CD14-positive monocyte (primary cell): ENCODE results near the gene IFIT1. TPM values are rescaled to one million over a fixed set of nuclear protein-coding genes. Genes with fewer than 3 reads are reported as not detected.

ENCODE experiments used
- DNase-seq, 3 donors: peaks; one replicate each; pipeline ENCODE4 v3.0.0-alpha.2; 2011 to 2022
- H2AFZ ChIP-seq: 2 replicates; pipeline ENCODE4 v1.6.0; 2012; ENCODE audit warnings: mild to moderate bottlenecking, low read depth, low read length, inconsistent platforms; ENCODE audit not compliant: insufficient read depth, poor library complexity, severe bottlenecking
- H3K27ac ChIP-seq, 2 donors: 1 replicate in 1 of 2; 2 replicates in 1 of 2; pipeline ENCODE4 v1.5.1; 2012 to 2013; ENCODE audit warnings: low read length in 2 of 2, control low read depth in 1 of 2, inconsistent platforms in 1 of 2, low read depth in 1 of 2, mild to moderate bottlenecking in 1 of 2
- H3K27me3 ChIP-seq, 2 donors: one replicate each; pipeline versions ENCODE4 v1.6.0 to v1.6.1; 2011 to 2013; ENCODE audit warnings: low read length in 2 of 2; ENCODE audit not compliant: control insufficient read depth in 2 of 2, insufficient read depth in 2 of 2
- H3K36me3 ChIP-seq, 2 donors: replicated peaks in 1 of 2; 1 replicate in 1 of 2; 2 replicates in 1 of 2; pipeline versions ENCODE4 v1.5.1 to v1.6.1; 2012 to 2013; ENCODE audit warnings: low read length in 2 of 2, control low read depth in 1 of 2, inconsistent platforms in 1 of 2, mild to moderate bottlenecking in 1 of 2; ENCODE audit not compliant: insufficient read depth in 2 of 2, control insufficient read depth in 1 of 2
- H3K4me1 ChIP-seq, 2 donors: 1 replicate in 1 of 2; 2 replicates in 1 of 2; pipeline versions ENCODE4 v1.5.1 to v1.6.1; 2012 to 2013; ENCODE audit warnings: low read length in 2 of 2, control low read depth in 1 of 2, inconsistent platforms in 1 of 2, mild to moderate bottlenecking in 1 of 2, moderate library complexity in 1 of 2; ENCODE audit not compliant: insufficient read depth in 2 of 2, control insufficient read depth in 1 of 2
- H3K4me2 ChIP-seq: replicated peaks from 2 replicates; pipeline ENCODE3; 2012; ENCODE audit warnings: low read length, moderate library complexity, mild to moderate bottlenecking; ENCODE audit not compliant: poor library complexity, severe bottlenecking; ENCODE audit errors: extremely low read depth
- H3K4me3 ChIP-seq, 3 experiments: fragments of 200-600 bp in 1 of 3; sonication (generic) in 1 of 3; replicated peaks in 1 of 3; 1 replicate in 2 of 3; 2 replicates in 1 of 3; pipeline ENCODE4 v1.5.1; 2011 to 2013; ENCODE audit warnings: low read length in 3 of 3, mild to moderate bottlenecking in 3 of 3, control low read depth in 2 of 3, low read depth in 2 of 3, inconsistent platforms in 1 of 3, moderate library complexity in 1 of 3
- H3K79me2 ChIP-seq: 2 replicates; pipeline ENCODE4 v1.6.0; 2012; ENCODE audit warnings: mild to moderate bottlenecking, control low read depth, inconsistent platforms, low read length, moderate library complexity; ENCODE audit not compliant: insufficient read depth
- H3K9ac ChIP-seq: 2 replicates; pipeline ENCODE4 v1.6.0; 2017; ENCODE audit warnings: low read length, mild to moderate bottlenecking; ENCODE audit not compliant: insufficient read depth, poor library complexity, severe bottlenecking
- H3K9me3 ChIP-seq, 2 donors: replicated peaks in 1 of 2; 1 replicate in 1 of 2; 2 replicates in 1 of 2; pipeline versions ENCODE4 v1.5.1 to v1.6.1; 2012 to 2013; ENCODE audit warnings: low read length in 2 of 2, control low read depth in 1 of 2; ENCODE audit not compliant: control insufficient read depth in 1 of 2, insufficient read depth in 1 of 2
- H4K20me1 ChIP-seq: 2 replicates; pipeline ENCODE4 v1.6.0; 2012; ENCODE audit warnings: mild to moderate bottlenecking, low read length, control low read depth, moderate library complexity; ENCODE audit not compliant: insufficient read depth
- H3K27ac Mint-ChIP-seq, 7 donors: one replicate each; pipeline ENCODE4 v1.8.0; 2020; ENCODE audit warnings: mild to moderate bottlenecking in 7 of 7, mixed read lengths in 7 of 7, moderate library complexity in 6 of 7, inconsistent platforms in 2 of 7
- H3K27me3 Mint-ChIP-seq, 3 donors: one replicate each; pipeline ENCODE4 v1.8.0; 2021 to 2022; ENCODE audit warnings: low read depth in 3 of 3, mild to moderate bottlenecking in 3 of 3, mixed read lengths in 3 of 3, moderate library complexity in 3 of 3, inconsistent platforms in 1 of 3
- H3K36me3 Mint-ChIP-seq, 2 donors: one replicate each; pipeline ENCODE4 v1.8.0; 2020; ENCODE audit warnings: mixed read lengths in 2 of 2, inconsistent platforms in 1 of 2, mild to moderate bottlenecking in 1 of 2
- H3K4me1 Mint-ChIP-seq: one replicate; pipeline ENCODE4 v1.8.0; 2020; ENCODE audit warnings: mild to moderate bottlenecking, mixed read lengths
- H3K4me3 Mint-ChIP-seq, 2 donors: one replicate each; pipeline ENCODE4 v1.8.0; 2020; ENCODE audit warnings: mild to moderate bottlenecking in 2 of 2, mixed read lengths in 2 of 2, moderate library complexity in 1 of 2
- H3K9me3 Mint-ChIP-seq, 7 donors: one replicate each; pipeline ENCODE4 v1.8.0; 2020 to 2022; ENCODE audit warnings: mixed read lengths in 7 of 7, mild to moderate bottlenecking in 6 of 7, moderate library complexity in 6 of 7, inconsistent platforms in 2 of 7
- WGBS: methylation state at CpG from one replicate; pipeline ENCODE4 v1.1.5; 2013; ENCODE audit warnings: missing lambda C conversion rate; ENCODE audit not compliant: insufficient coverage; 5-methylcytosine and 5-hydroxymethylcytosine counted together
- intact Hi-C, 2 donors: fragments of 100-400 bp; cut with micrococcal nuclease; formaldehyde crosslinking; loops; one replicate each; pipeline versions ENCODE4 v1.15.0 to v1.15.1; 2023
- polyA plus RNA-seq, 3 donors: library from polyadenylated mRNA; depleted of rRNA in 1 of 3; unstranded in 2 of 3; stranded (reverse) in 1 of 3; fragments of 300-500 nt in 2 of 3; fragments of >200 nt in 1 of 3; fragmentation: Illumina TruSeq in 2 of 3; gene quantifications; 1 replicate in 2 of 3; 2 replicates in 1 of 3; pipeline ENCODE4 v1.2.3, GENCODE V29; 2012 to 2021
- TF ChIP-seq, protein P1 (sequence below): fragments of 200-600 bp; IDR thresholded peaks from one replicate; pipeline ENCODE4 v1.8.0; 2022; ENCODE audit warnings: antibody characterized with exemption, mild to moderate bottlenecking

The IFIT1 gene
- polyA plus RNA-seq, 3 donors: 4.8 to 17.1 (median 12.1) TPM

DNA sequence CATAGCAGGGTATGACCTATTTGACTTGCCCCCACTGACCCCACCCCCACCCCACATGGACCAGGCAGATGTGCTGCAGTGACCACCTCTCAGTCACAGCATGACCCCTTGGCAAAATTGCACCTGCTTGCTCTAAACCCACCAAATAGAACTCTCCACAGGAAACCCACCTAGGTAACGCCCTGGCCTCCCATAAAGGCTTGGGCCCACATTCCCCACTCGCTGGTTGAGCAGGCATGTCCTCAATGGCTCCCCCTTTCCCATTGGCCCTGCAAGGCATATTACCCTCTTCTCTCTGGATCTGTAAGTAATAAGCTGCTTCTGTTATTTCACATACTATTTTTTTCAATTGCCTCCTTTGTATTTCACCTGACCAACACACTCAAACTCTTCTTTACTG lies 2.7 kb downstream of the IFIT1 start:
- intact Hi-C loops: no loop called here
- no peak for DNase-seq
- WGBS: 95% methylated on average over 2 of the region's 2 CpGs
- Histone ChIP-seq H3K9me3 (no peaks in the 10 kb centered on the region), H2AFZ (no peak overlapping the region), H3K79me2 (no peaks in the 10 kb centered on the region), H3K9ac (no peak overlapping the region), H3K4me2 (no peak overlapping the region), H3K4me3 (no peak overlapping the region), H3K27me3 (no peaks in the 10 kb centered on the region), H4K20me1 (peaks cover 4% of the 10 kb centered on the region), H3K4me1 (peaks cover 23 to 28% of the 10 kb centered on the region in 2 donors), H3K36me3 (no peaks in the 10 kb centered on the region), H3K27ac (no peak overlapping the region)
- Mint-ChIP-seq H3K4me3 (peak overlapping the region in 1 of 2 donors; percentile 56), H3K9me3 (no peaks in the 10 kb centered on the region), H3K27me3 (no peaks in the 10 kb centered on the region), H3K4me1 (peaks cover 29% of the 10 kb centered on the region), H3K36me3 (no peaks in the 10 kb centered on the region), H3K27ac (peak overlapping the region in 1 of 7 donors; percentile 66)
- TF ChIP-seq, protein P1, sequence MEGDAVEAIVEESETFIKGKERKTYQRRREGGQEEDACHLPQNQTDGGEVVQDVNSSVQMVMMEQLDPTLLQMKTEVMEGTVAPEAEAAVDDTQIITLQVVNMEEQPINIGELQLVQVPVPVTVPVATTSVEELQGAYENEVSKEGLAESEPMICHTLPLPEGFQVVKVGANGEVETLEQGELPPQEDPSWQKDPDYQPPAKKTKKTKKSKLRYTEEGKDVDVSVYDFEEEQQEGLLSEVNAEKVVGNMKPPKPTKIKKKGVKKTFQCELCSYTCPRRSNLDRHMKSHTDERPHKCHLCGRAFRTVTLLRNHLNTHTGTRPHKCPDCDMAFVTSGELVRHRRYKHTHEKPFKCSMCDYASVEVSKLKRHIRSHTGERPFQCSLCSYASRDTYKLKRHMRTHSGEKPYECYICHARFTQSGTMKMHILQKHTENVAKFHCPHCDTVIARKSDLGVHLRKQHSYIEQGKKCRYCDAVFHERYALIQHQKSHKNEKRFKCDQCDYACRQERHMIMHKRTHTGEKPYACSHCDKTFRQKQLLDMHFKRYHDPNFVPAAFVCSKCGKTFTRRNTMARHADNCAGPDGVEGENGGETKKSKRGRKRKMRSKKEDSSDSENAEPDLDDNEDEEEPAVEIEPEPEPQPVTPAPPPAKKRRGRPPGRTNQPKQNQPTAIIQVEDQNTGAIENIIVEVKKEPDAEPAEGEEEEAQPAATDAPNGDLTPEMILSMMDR: no peak

DNA sequence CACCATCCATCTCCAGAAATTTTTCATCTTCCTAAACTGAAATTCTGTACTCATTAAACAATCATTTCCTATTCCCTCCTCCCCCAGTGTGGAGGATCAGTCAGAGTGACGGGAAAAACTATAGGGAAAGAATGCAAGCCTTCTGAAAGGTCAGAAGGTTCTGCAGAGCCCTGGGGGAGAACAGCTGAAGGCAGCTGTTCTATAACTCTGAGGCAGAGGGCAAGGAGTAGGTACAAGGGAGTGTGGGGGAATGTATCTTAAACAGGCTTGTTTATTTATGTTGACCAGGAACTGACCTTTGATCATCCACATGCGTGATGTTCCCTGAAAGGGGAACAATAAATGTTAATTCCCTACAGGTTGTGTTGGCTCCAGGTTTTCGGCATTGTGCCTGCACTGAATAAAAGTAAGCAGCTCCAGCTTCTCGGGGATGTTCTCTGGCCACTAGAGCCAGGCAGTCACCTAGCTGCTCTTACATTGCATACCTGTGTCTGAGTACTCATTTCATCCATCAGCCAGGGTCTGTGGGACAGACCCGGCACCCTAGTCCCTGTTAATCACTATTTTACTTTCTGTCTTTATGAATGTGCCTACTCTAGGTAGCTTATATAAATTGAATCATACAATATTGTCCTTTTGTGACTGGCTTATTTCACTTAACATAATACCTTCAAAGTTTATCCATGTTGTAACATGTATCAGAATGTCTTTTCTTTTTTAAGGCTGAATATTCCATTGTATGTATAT lies 5.8 kb downstream of the IFIT1 start:
- H3K36me3 ChIP-seq: peaks cover 5 to 11% of the 10 kb centered on the region in 2 donors
- no peak overlapping the region for H3K27ac ChIP-seq
- Mint-ChIP-seq H3K4me3 (peak overlapping the region in 1 of 2 donors; percentile 42), H3K27ac (no peak overlapping the region), H3K36me3 (peaks cover 5 to 12% of the 10 kb centered on the region in 2 donors), H3K4me1 (peaks cover 18% of the 10 kb centered on the region), H3K9me3 (no peaks in the 10 kb centered on the region), H3K27me3 (no peaks in the 10 kb centered on the region)
- H3K4me3 ChIP-seq: no peak overlapping the region
- 100% methylated on average over 3 of the region's 5 CpGs for WGBS
- no peaks in the 10 kb centered on the region for H3K27me3 ChIP-seq
- H3K4me1 ChIP-seq: peaks cover 10% of the 10 kb centered on the region in 2 donors
- no peaks in the 10 kb centered on the region for H3K9me3 ChIP-seq
- H4K20me1 ChIP-seq: peaks cover 8% of the 10 kb centered on the region
- no peaks in the 10 kb centered on the region for H3K79me2 ChIP-seq
- intact Hi-C loops: no loop called here
- H3K9ac ChIP-seq: no peak overlapping the region
- H3K4me2 ChIP-seq: no peak overlapping the region
- DNase-seq: no peak
- H2AFZ ChIP-seq: no peak overlapping the region
- TF ChIP-seq, protein P1: no peak
